GM19467 (cell line): Measurements from ENCODE around the gene RNU2-1.
"Not testable (repeated sequence)": the region's sequence is repeated elsewhere in the genome, so short reads cannot be mapped to it uniquely, and the experiment has no call there.

Experiments used
- ATAC-seq: cut with Tn5 transposase; IDR thresholded peaks from one replicate; pipeline ENCODE4 v1.9.1; 2021; ENCODE audit warnings: mild to moderate bottlenecking, moderate library complexity; ENCODE audit not compliant: unreplicated experiment

Gene RNU2-1

GRCh38 chr17:43233877-43234276 lies at the start of gene RNU2-1:
RNU2-1 (minus strand) TSS chr17:43233977.
- ATAC-seq: not testable (repeated sequence)

- ATAC-seq: not testable (repeated sequence)
These were observed 39.1 kb upstream of the RNU2-1 start for GRCh38 chr17:43272914-43273313.

GRCh38 chr17:43272483-43272882 lies 38.7 kb upstream of the RNU2-1 start:
- ATAC-seq: not testable (repeated sequence)

DNA sequence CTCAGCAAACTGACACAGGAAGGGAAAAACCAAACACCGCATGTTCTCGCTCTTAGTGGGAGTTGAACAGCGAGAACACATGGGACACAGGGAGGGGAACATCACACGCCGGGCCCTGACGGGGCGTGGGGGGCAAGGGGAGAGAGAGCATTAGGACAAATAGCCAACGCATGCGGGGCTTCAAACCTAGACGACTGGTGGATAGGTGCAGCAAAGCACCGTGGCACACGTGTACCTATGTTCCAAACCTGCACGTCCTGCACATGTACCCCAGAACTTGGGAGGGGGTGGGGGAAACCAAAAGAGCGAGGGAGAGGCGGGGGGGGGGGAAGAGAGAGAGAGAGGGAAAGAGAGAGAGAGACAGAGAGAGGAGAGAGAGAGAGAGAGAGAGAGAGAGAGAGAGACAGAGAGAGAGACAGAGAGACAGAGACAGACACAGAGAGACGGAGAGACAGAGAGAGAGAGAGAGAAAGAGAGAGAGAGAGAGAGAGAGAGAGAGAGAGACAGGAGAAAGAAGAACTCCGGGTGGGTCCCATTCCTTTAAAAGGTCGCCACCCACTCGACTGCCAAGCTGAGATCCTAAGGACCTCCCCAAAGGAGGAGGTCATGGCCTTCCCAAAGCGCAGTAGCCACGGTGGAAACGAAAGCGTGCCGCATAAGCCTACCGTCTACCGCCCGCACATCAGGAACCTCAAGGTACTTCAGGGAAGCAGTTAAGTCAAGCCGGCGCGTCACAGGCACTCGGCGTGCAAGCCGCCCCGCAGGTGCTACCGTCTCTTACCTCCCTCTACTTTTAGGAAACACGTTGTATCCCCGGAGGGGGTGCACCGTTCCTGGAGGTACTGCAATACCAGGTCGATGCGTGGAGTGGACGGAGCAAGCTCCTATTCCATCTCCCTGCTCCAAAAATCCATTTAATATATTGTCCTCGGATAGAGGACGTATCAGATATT lies 37.1 kb upstream of the RNU2-1 start:
- ATAC-seq: not testable (repeated sequence)

- not testable (repeated sequence) for ATAC-seq
These were observed 12.7 kb upstream of the RNU2-1 start for GRCh38 chr17:43246456-43246855.

DNA sequence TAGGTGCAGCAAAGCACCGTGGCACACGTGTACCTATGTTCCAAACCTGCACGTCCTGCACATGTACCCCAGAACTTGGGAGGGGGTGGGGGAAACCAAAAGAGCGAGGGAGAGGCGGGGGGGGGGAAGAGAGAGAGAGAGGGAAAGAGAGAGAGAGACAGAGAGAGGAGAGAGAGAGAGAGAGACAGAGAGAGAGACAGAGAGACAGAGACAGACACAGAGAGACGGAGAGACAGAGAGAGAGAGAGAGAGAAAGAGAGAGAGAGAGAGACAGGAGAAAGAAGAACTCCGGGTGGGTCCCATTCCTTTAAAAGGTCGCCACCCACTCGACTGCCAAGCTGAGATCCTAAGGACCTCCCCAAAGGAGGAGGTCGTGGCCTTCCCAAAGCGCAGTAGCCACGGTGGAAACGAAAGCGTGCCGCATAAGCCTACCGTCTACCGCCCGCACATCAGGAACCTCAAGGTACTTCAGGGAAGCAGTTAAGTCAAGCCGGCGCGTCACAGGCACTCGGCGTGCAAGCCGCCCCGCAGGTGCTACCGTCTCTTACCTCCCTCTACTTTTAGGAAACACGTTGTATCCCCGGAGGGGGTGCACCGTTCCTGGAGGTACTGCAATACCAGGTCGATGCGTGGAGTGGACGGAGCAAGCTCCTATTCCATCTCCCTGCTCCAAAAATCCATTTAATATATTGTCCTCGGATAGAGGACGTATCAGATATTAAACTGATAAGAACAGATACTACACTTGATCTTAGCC lies 7.0 kb upstream of the RNU2-1 start:
- ATAC-seq: not testable (repeated sequence)

- ATAC-seq: not testable (repeated sequence)
These were observed 5.8 kb upstream of the RNU2-1 start for GRCh38 chr17:43239597-43239996.

DNA sequence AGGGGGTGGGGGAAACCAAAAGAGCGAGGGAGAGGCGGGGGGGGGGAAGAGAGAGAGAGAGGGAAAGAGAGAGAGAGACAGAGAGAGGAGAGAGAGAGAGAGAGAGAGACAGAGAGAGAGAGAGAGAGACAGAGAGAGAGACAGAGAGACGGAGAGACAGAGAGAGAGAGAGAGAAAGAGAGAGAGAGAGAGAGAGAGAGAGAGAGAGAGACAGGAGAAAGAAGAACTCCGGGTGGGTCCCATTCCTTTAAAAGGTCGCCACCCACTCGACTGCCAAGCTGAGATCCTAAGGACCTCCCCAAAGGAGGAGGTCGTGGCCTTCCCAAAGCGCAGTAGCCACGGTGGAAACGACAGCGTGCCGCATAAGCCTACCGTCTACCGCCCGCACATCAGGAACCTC lies 514 bp downstream of the RNU2-1 start:
- not testable (repeated sequence) for ATAC-seq

GRCh38 chr17:43232021-43232699 lies 1.6 kb downstream of the RNU2-1 start:
- not testable (repeated sequence) for ATAC-seq

- not testable (repeated sequence) for ATAC-seq
These were observed 2.4 kb downstream of the RNU2-1 start for GRCh38 chr17:43231205-43232020.

- not testable (repeated sequence) for ATAC-seq
These were observed 5.6 kb downstream of the RNU2-1 start, which contains the start of gene CCDC200 for GRCh38 chr17:43228020-43228782. CCDC200 (minus strand) TSS chr17:43228623; CDS start chr17:43228554, 69 bp downstream.

DNA sequence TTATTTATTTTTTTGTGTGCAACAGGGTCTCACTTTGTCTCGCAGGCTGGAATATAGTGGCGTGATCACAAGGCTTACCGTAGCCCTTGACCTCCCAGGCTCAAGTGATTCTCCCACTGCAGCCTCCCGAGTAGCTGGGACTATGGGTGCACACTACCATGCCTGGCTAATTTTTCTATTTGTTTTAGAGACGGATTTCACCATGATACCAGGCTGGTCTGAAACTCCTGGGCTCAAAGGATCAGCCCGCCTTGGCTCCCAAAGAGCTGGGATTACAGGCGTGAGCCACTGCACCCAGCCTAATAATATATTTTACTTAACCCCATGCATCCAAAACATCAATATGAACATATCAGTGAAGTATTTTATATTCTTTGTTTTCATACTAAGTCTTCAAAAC lies 7.4 kb downstream of the RNU2-1 start:
- ATAC-seq: no peak

DNA sequence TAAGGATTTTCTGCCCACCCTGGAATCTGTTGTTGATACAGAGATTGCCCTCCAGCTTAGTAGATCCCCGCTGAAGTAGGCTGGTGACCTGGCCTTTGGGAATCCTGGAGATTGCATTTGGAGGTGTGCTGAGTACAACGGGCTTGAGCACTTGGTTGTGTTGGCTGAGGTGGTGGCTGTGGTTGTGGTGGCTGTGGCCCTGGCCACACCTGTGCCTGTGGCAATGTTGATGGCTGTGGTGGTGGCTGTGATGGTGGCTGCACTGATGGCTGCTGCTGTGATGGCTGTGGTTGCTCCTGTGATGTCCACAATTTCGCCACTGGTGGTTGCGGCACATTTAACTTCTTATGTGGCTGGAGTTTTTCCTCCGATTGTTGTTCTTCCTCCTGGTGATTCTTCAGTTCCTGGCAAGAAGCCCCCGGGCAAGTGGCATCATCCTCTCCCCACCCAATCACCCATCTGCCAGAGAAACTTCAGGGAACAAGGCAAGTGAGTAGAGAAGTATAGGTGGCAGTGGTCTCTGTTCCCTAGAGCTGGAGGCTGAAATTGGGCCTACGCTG lies 9.6 kb downstream of the RNU2-1 start:
- no peak for ATAC-seq

DNA sequence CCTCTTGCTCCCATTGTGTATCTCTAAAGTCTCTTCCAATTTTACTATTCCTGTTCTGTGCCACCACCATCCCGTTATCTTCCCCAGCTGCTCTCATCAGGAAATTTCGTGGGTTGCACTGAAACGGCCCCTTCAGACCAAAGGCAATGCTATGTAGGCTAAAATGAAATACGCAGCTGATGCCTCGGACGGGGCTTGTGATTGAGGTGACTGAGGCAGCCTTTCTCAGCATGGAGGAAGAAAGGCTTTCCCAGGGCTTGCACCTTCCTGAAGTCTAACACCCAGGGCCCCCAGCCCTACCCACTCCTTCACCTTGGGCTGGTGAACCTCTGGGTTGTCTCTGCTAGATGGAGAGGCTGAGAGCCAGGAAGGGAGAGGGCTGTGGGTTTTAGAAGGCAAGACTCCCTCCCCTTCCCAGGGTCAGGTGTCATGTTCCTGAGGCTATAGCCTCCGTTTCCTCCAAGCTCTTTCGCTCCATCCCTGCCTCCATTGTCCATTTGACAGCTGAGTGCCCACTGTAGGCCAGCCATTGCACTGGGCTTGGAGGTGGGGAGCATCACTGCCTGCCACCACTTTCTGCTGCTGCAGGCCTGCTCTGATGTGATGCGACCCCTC lies 13.2 kb downstream of the RNU2-1 start:
- no peak for ATAC-seq

- ATAC-seq: no peak
These were observed 13.9 kb downstream of the RNU2-1 start for GRCh38 chr17:43219746-43220380.

- ATAC-seq: no peak
These were observed 14.8 kb downstream of the RNU2-1 start for GRCh38 chr17:43219001-43219400.

GRCh38 chr17:43217614-43218087 lies 16.1 kb downstream of the RNU2-1 start:
- no peak for ATAC-seq
